Measurements from ENCODE around the gene BIRC7. TPM values are rescaled to one million over a fixed set of nuclear protein-coding genes. Genes with fewer than 3 reads are reported as not detected.

BIRC7 gene
- polyA plus RNA-seq, 1 donor (not counting 4 experiments of a cell fraction or from before 2014, with no cell fraction given) = not detected

DNA sequence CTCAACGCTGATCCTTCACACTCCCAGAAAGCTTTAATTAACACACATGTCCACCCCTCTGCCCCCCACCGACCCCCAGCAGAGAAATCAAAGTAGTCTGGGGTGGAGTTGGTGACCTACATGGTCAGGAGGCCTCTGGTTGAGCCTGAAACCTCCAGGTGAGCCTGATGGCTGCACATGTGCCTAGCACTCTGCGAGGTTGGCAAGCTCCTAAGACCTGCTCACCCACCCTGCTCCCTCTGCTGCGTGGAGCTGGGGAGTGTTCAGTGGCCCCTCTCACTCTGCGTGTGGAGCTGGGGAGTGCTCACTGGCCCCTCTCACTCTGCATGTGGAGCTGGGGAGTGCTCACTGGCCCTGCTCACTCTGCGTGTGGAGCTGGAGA is 11.9 kb upstream of the BIRC7 start:
- dilution Hi-C loops (cut with MboI; ENCODE audit: extremely low pct_ligation_motif_present, low sequenced_read_pairs) = loop anchor here (10.0 kb wide), 1 partner anchor 61 kb away; no protein-coding TSS in a partner anchor
- Histone ChIP-seq H2AFZ (ENCODE audit: control insufficient read depth, low read length) (no peak overlapping the region), H3K27me3 (ENCODE audit: control insufficient read depth, extremely low read depth, insufficient read depth, low read length) (peaks cover 13% of the 10 kb centered on the region), H3K9me3 (ENCODE audit: control insufficient read depth, low read depth, low read length) (no peaks in the 10 kb centered on the region), H3K9me1 (ENCODE audit: control insufficient read depth, extremely low read depth, insufficient read depth, low read length) (no peaks in the 10 kb centered on the region), H3K4me3 (ENCODE audit: control insufficient read depth in 2 of 3, extremely low read depth in 1 of 3, insufficient read depth in 2 of 3, low read depth in 1 of 3, low read length in 3 of 3) (no peak overlapping the region), H3K9ac (ENCODE audit: control insufficient read depth, extremely low read depth, insufficient read depth, low read length) (no peak overlapping the region), H3K4me2 (ENCODE audit: control insufficient read depth, extremely low read depth, insufficient read depth, low read depth, low read length) (no peak overlapping the region), H3K4me1 (ENCODE audit: control insufficient read depth, extremely low read depth, insufficient read depth, low read length) (no peaks in the 10 kb centered on the region), H3K79me2 (ENCODE audit: control insufficient read depth, insufficient read depth, low read length) (no peaks in the 10 kb centered on the region), H3K36me3 (ENCODE audit: control insufficient read depth in 2 of 2, extremely low read depth in 1 of 2, insufficient read depth in 2 of 2, low read length in 2 of 2) (no peaks in the 10 kb centered on the region), H3K27ac (ENCODE audit: control insufficient read depth, insufficient read depth, low read length) (no peak overlapping the region), H4K20me1 (ENCODE audit: control insufficient read depth, extremely low read depth, insufficient read depth, low read length) (no peaks in the 10 kb centered on the region)
- DNase-seq (ENCODE audit: low read depth, low spot score) (no peak), FAIRE-seq (no peak)
- TF ChIP-seq EZH2 (IDR thresholded peaks at IDR 0.05; ENCODE audit: low read length) = no peak
- TF ChIP-seq, protein P1, sequence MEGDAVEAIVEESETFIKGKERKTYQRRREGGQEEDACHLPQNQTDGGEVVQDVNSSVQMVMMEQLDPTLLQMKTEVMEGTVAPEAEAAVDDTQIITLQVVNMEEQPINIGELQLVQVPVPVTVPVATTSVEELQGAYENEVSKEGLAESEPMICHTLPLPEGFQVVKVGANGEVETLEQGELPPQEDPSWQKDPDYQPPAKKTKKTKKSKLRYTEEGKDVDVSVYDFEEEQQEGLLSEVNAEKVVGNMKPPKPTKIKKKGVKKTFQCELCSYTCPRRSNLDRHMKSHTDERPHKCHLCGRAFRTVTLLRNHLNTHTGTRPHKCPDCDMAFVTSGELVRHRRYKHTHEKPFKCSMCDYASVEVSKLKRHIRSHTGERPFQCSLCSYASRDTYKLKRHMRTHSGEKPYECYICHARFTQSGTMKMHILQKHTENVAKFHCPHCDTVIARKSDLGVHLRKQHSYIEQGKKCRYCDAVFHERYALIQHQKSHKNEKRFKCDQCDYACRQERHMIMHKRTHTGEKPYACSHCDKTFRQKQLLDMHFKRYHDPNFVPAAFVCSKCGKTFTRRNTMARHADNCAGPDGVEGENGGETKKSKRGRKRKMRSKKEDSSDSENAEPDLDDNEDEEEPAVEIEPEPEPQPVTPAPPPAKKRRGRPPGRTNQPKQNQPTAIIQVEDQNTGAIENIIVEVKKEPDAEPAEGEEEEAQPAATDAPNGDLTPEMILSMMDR (optimal IDR thresholded peaks at IDR 0.05 in 1 of 3, IDR thresholded peaks at IDR 0.05 in 1 of 3, conservative IDR thresholded peaks at IDR 0.05 in 1 of 3; ENCODE audit: extremely low read depth in 1 of 3, insufficient read depth in 2 of 3, low read length in 3 of 3) = no peak

DNA sequence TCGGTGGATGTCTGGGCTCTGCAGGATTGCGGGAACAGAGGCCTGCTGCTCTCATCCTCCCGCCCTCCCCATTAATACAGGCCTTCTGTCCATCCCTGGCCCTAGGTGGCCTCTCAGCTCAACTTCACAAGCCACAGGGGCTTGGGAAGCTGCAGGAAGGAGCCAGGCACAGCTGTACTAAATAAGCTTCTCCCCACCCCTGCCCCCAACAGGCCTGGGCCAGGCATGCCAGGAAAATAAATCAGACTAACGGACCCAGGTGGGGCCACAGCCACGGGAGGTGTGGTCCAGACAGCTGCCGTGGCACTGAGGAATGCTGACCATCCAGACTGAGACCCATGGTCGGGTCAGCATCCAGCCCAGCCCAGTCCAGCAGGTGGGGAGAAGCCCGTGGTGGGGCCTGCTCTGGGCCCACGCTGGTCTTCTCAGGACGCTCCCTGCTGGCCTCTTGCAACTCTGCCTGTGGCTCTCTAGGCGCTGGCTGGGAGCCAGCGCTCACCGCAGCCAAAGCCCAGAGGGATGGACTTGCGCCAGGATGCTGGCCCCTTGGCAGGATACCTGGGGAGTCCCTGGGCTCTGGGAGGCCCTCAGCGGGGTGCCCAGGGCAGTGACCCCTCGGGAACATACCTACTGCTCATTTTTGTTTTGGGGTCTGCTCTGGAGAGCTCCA is 11.2 kb upstream of the BIRC7 start:
- TF ChIP-seq, protein P1 (optimal IDR thresholded peaks at IDR 0.05 in 1 of 3, IDR thresholded peaks at IDR 0.05 in 1 of 3, conservative IDR thresholded peaks at IDR 0.05 in 1 of 3; ENCODE audit: extremely low read depth in 1 of 3, insufficient read depth in 2 of 3, low read length in 3 of 3) = peak in 1 of 3 experiments; percentile 39
- TF ChIP-seq EZH2 (IDR thresholded peaks at IDR 0.05; ENCODE audit: low read length) = no peak
- Histone ChIP-seq H3K4me1 (ENCODE audit: control insufficient read depth, extremely low read depth, insufficient read depth, low read length) (no peaks in the 10 kb centered on the region), H3K79me2 (ENCODE audit: control insufficient read depth, insufficient read depth, low read length) (no peaks in the 10 kb centered on the region), H3K27ac (ENCODE audit: control insufficient read depth, insufficient read depth, low read length) (no peak overlapping the region), H3K27me3 (ENCODE audit: control insufficient read depth, extremely low read depth, insufficient read depth, low read length) (peaks cover 18% of the 10 kb centered on the region), H3K4me3 (ENCODE audit: control insufficient read depth in 2 of 3, extremely low read depth in 1 of 3, insufficient read depth in 2 of 3, low read depth in 1 of 3, low read length in 3 of 3) (no peak overlapping the region), H3K36me3 (ENCODE audit: control insufficient read depth in 2 of 2, extremely low read depth in 1 of 2, insufficient read depth in 2 of 2, low read length in 2 of 2) (no peaks in the 10 kb centered on the region), H2AFZ (ENCODE audit: control insufficient read depth, low read length) (no peak overlapping the region), H4K20me1 (ENCODE audit: control insufficient read depth, extremely low read depth, insufficient read depth, low read length) (no peaks in the 10 kb centered on the region), H3K9me3 (ENCODE audit: control insufficient read depth, low read depth, low read length) (no peaks in the 10 kb centered on the region), H3K4me2 (ENCODE audit: control insufficient read depth, extremely low read depth, insufficient read depth, low read depth, low read length) (no peak overlapping the region), H3K9ac (ENCODE audit: control insufficient read depth, extremely low read depth, insufficient read depth, low read length) (no peak overlapping the region), H3K9me1 (ENCODE audit: control insufficient read depth, extremely low read depth, insufficient read depth, low read length) (no peaks in the 10 kb centered on the region)
- dilution Hi-C loops (cut with MboI; ENCODE audit: extremely low pct_ligation_motif_present, low sequenced_read_pairs) = loop anchor here (10.0 kb wide), 1 partner anchor 60 kb away; no protein-coding TSS in a partner anchor
- FAIRE-seq = no peak
- DNase-seq (ENCODE audit: low read depth, low spot score) = no peak
